Measurements from ENCODE around the gene CHSY3. TPM values are rescaled to one million over a fixed set of nuclear protein-coding genes. Genes with fewer than 3 reads are reported as not detected.

CHSY3 gene
- total RNA-seq, 2 experiments from 2014 or later = not detected

DNA sequence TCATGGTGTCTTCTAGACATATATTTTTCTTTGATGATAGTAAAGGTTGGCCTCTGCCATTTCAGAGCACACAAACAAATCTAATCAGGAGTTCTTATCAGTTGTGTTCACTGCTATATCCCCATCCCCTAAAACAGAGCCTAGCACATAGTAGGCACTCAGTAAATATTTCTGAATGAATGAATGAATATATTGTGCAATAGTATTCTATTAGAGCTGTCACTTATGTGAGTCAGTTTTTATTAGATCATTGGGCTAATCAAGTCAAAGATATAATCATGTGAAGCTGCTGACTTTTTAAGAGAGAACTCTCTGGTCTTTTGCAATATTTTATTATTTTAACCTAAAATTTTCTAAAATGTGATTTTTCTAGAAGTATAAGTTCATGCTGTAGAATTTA, 84.2 kb downstream of the CHSY3 start:
- Mint-ChIP-seq H3K9me3 (peaks cover 16% of the 10 kb centered on the region), H3K4me3 (no peak overlapping the region), H3K4me1 (ENCODE audit: low read depth) (no peaks in the 10 kb centered on the region), H3K36me3 (ENCODE audit: low read depth) (no peaks in the 10 kb centered on the region), H3K27me3 (no peaks in the 10 kb centered on the region), H3K27ac (no peak overlapping the region)
- no peak for TF ChIP-seq CTCF (IDR thresholded peaks at IDR 0.05)
- intact Hi-C loops (cut with DNase I, micrococcal nuclease) = no loop called here
- H3K9me3 ChIP-seq (ENCODE audit: control insufficient read depth in 1 of 2, insufficient read depth in 1 of 2, low read length in 2 of 2) = peaks cover 3 to 11% of the 10 kb centered on the region in 2 experiments
- no peak overlapping the region for H3K27ac ChIP-seq (ENCODE audit: low read depth in 1 of 2, low read length in 2 of 2)
- no peaks in the 10 kb centered on the region for H3K4me1 ChIP-seq (ENCODE audit: insufficient read depth, low read length)
- CTCF ChIA-PET = no interaction called here
- ATAC-seq (ENCODE audit: poor library complexity) (no peak), DNase-seq (no peak)
- H3K4me3 ChIP-seq (ENCODE audit: low read length) = no peak overlapping the region
- H3K36me3 ChIP-seq (ENCODE audit: insufficient read depth, low read length) = no peaks in the 10 kb centered on the region
- H3K27me3 ChIP-seq (ENCODE audit: control insufficient read depth in 1 of 2, insufficient read depth in 2 of 2, low read length in 2 of 2) = no peaks in the 10 kb centered on the region
- POLR2A ChIA-PET = no interaction called here

DNA sequence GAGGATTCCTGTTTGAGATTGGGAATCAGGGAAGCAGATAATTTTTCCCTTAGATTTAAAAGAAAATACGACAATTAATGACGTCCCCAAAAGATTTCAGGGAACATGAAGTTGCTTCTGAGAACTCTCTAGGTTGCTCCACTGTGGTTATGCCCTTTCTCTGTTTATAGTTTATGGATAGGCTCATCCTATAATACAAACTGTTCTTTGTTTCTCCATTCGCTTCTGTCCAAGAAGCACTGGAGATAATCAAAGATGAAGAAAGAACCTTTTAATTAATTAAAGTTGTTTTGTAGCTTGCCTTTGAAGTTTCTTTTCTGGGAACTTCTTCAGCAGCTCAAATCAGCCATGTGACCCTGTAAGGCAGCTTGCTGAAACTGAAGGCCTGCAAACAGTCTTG, 87.5 kb downstream of the CHSY3 start:
- H3K36me3 ChIP-seq (ENCODE audit: insufficient read depth, low read length) = no peaks in the 10 kb centered on the region
- Mint-ChIP-seq H3K36me3 (ENCODE audit: low read depth) (no peaks in the 10 kb centered on the region), H3K9me3 (peaks cover 2% of the 10 kb centered on the region), H3K27me3 (no peaks in the 10 kb centered on the region), H3K4me1 (ENCODE audit: low read depth) (no peaks in the 10 kb centered on the region), H3K27ac (no peak overlapping the region), H3K4me3 (no peak overlapping the region)
- CTCF ChIA-PET = no interaction called here
- H3K27me3 ChIP-seq (ENCODE audit: control insufficient read depth in 1 of 2, insufficient read depth in 2 of 2, low read length in 2 of 2) = no peaks in the 10 kb centered on the region
- no peaks in the 10 kb centered on the region for H3K9me3 ChIP-seq (ENCODE audit: control insufficient read depth in 1 of 2, insufficient read depth in 1 of 2, low read length in 2 of 2)
- DNase-seq (no peak), ATAC-seq (ENCODE audit: poor library complexity) (no peak)
- no peak overlapping the region for H3K27ac ChIP-seq (ENCODE audit: low read depth in 1 of 2, low read length in 2 of 2)
- no peak overlapping the region for H3K4me3 ChIP-seq (ENCODE audit: low read length)
- no peaks in the 10 kb centered on the region for H3K4me1 ChIP-seq (ENCODE audit: insufficient read depth, low read length)
- intact Hi-C loops (cut with DNase I, micrococcal nuclease) = no loop called here
- POLR2A ChIA-PET = no interaction called here
- TF ChIP-seq CTCF (IDR thresholded peaks at IDR 0.05) = no peak

- peaks cover 0 to 3% of the 10 kb centered on the region in 2 experiments for H3K9me3 ChIP-seq (ENCODE audit: control insufficient read depth in 1 of 2, insufficient read depth in 1 of 2, low read length in 2 of 2)
- intact Hi-C loops (cut with DNase I, micrococcal nuclease) = no loop called here
- CTCF ChIA-PET = no interaction called here
- H3K27me3 ChIP-seq (ENCODE audit: control insufficient read depth in 1 of 2, insufficient read depth in 2 of 2, low read length in 2 of 2) = no peaks in the 10 kb centered on the region
- no peak overlapping the region for H3K4me3 ChIP-seq (ENCODE audit: low read length)
- no peaks in the 10 kb centered on the region for H3K4me1 ChIP-seq (ENCODE audit: insufficient read depth, low read length)
- Mint-ChIP-seq H3K27me3 (no peaks in the 10 kb centered on the region), H3K9me3 (peaks cover 2% of the 10 kb centered on the region), H3K27ac (no peak overlapping the region), H3K36me3 (ENCODE audit: low read depth) (no peaks in the 10 kb centered on the region), H3K4me3 (no peak overlapping the region), H3K4me1 (ENCODE audit: low read depth) (no peaks in the 10 kb centered on the region)
- TF ChIP-seq CTCF (IDR thresholded peaks at IDR 0.05) = no peak
- DNase-seq (no peak), ATAC-seq (ENCODE audit: poor library complexity) (no peak)
- H3K36me3 ChIP-seq (ENCODE audit: insufficient read depth, low read length) = no peaks in the 10 kb centered on the region
- H3K27ac ChIP-seq (ENCODE audit: low read depth in 1 of 2, low read length in 2 of 2) = no peak overlapping the region
- POLR2A ChIA-PET = no interaction called here
Observed at GRCh38 chr5:129996896-129997295, 92.6 kb downstream of the CHSY3 start.
